HG02870 (cell line): Measurements from ENCODE around the gene SMAD2.
"Not testable (repeated sequence)": the region's sequence is repeated elsewhere in the genome, so short reads cannot be mapped to it uniquely, and the experiment has no call there.

ENCODE experiments used
- ATAC-seq: cut with Tn5 transposase; IDR thresholded peaks from one replicate; pipeline ENCODE4 v1.9.1; 2021; ENCODE audit warnings: mild to moderate bottlenecking, moderate library complexity; ENCODE audit not compliant: unreplicated experiment

Gene SMAD2

GRCh38 chr18:47930199-47930930 is at the start of gene SMAD2:
Gene SMAD2 (minus strand): TSS chr18:47930659. CDS start chr18:47896756, 33,903 bp downstream.
- ATAC-seq, result peak; percentile 47

GRCh38 chr18:47979611-47980200 is 49.2 kb upstream of the SMAD2 start:
- no peak for ATAC-seq

GRCh38 chr18:47978603-47979002 is 48.1 kb upstream of the SMAD2 start:
- ATAC-seq, result no peak

GRCh38 chr18:47978141-47978540 is 47.7 kb upstream of the SMAD2 start:
- no peak for ATAC-seq

- ATAC-seq, result no peak
These were observed 45.2 kb upstream of the SMAD2 start for GRCh38 chr18:47975701-47976100.

GRCh38 chr18:47975105-47975504 is 44.6 kb upstream of the SMAD2 start:
- no peak for ATAC-seq

- ATAC-seq, result no peak
These were observed 40.4 kb upstream of the SMAD2 start for GRCh38 chr18:47970664-47971531.

- ATAC-seq, result no peak
These were observed 39.4 kb upstream of the SMAD2 start for GRCh38 chr18:47969816-47970215.

GRCh38 chr18:47968721-47969120 is 38.3 kb upstream of the SMAD2 start:
- ATAC-seq, result no peak

- ATAC-seq, result no peak
These were observed 37.7 kb upstream of the SMAD2 start for GRCh38 chr18:47968006-47968676.

GRCh38 chr18:47964053-47964452 is 33.6 kb upstream of the SMAD2 start:
- no peak for ATAC-seq

GRCh38 chr18:47961003-47961402 is 30.5 kb upstream of the SMAD2 start:
- ATAC-seq, result not testable (repeated sequence)

GRCh38 chr18:47953471-47953931 is 23.0 kb upstream of the SMAD2 start:
- peak; percentile 48 for ATAC-seq

GRCh38 chr18:47950511-47950910 is 20.1 kb upstream of the SMAD2 start:
- ATAC-seq, result no peak

GRCh38 chr18:47949202-47949601 is 18.7 kb upstream of the SMAD2 start:
- ATAC-seq, result no peak

- ATAC-seq, result no peak
These were observed 16.4 kb upstream of the SMAD2 start for GRCh38 chr18:47946889-47947288.

GRCh38 chr18:47944972-47945852 is 14.8 kb upstream of the SMAD2 start:
- no peak for ATAC-seq

- no peak for ATAC-seq
These were observed 6.5 kb upstream of the SMAD2 start for GRCh38 chr18:47936952-47937351.

GRCh38 chr18:47935321-47936055 is 5.0 kb upstream of the SMAD2 start:
- no peak for ATAC-seq
